Fibroblast of lung (primary cell): ENCODE measurements around the gene COLGALT1.

Experiments
- CTCF ChIP-seq, 2 donors: IDR thresholded peaks in 1 of 2; conservative IDR thresholded peaks in 1 of 2; 1 replicate in 1 of 2; 2 replicates in 1 of 2; pipeline ENCODE4 v1.5.1; 2011 to 2012; ENCODE audit warnings: low read length in 2 of 2, control low read depth in 1 of 2, inconsistent platforms in 1 of 2, low read depth in 1 of 2, mild to moderate bottlenecking in 1 of 2
- EZH2 ChIP-seq: IDR thresholded peaks from 2 replicates; pipeline ENCODE4 v1.5.1; 2012; ENCODE audit warnings: low read length, control low read depth, mild to moderate bottlenecking; ENCODE audit errors: missing control alignments

- TF ChIP-seq EZH2 = no peak
- TF ChIP-seq CTCF (conservative IDR thresholded peaks at IDR 0.05 in 1 of 2, IDR thresholded peaks at IDR 0.05 in 1 of 2; ENCODE audit: low read depth in 1 of 2, low read length in 2 of 2) = no peak
Measured at GRCh38 chr19:17627161-17627560, 71.7 kb downstream of the COLGALT1 start.
